BLaER1 (cell line): ENCODE results near the gene CMYA5.
"Not testable (repeated sequence)": the region's sequence is repeated elsewhere in the genome, so short reads cannot be mapped to it uniquely, and the experiment has no call there.

Source experiments
- H3K27ac ChIP-seq: shearing (Covaris generic); formaldehyde crosslinking; 2 replicates; pipeline ENCODE4 v1.8.1; 2022
- H3K27me3 ChIP-seq: shearing (Covaris generic); formaldehyde crosslinking; 2 replicates; pipeline ENCODE4 v1.8.1; 2022
- H3K36me3 ChIP-seq: shearing (Covaris generic); formaldehyde crosslinking; 2 replicates; pipeline ENCODE4 v1.8.1; 2022
- H3K4me1 ChIP-seq: shearing (Covaris generic); formaldehyde crosslinking; 2 replicates; pipeline ENCODE4 v1.8.1; 2022
- H3K4me2 ChIP-seq: shearing (Covaris generic); formaldehyde crosslinking; 2 replicates; pipeline ENCODE4 v1.8.1; 2022
- H3K4me3 ChIP-seq: shearing (Covaris generic); formaldehyde crosslinking; 2 replicates; pipeline ENCODE4 v1.8.1; 2022
- H3K9ac ChIP-seq: shearing (Covaris generic); formaldehyde crosslinking; 2 replicates; pipeline ENCODE4 v1.8.1; 2022
- H3K9me3 ChIP-seq: shearing (Covaris generic); formaldehyde crosslinking; 2 replicates; pipeline ENCODE4 v1.8.1; 2022
- H4K20me1 ChIP-seq: shearing (Covaris generic); formaldehyde crosslinking; 2 replicates; pipeline ENCODE4 v1.8.1; 2022
- Cebpa-rat ChIP-seq: shearing (Covaris generic); IDR thresholded peaks from 2 replicates; pipeline ENCODE4 v1.8.1; 2022

CMYA5 gene

GRCh38 chr5:79759436-79759835, 69.8 kb downstream of the CMYA5 start:
- no peak overlapping the region for H3K4me3 ChIP-seq
- TF ChIP-seq Cebpa-rat: no peak
- H3K27ac ChIP-seq: no peak overlapping the region

GRCh38 chr5:79759848-79760247, 70.2 kb downstream of the CMYA5 start:
- no peaks in the 10 kb centered on the region for H3K36me3 ChIP-seq

More at GRCh38 chr5:79759436-79759835, 69.8 kb downstream of the CMYA5 start:
- Histone ChIP-seq H3K9ac (no peak overlapping the region), H3K4me1 (peaks cover 7% of the 10 kb centered on the region), H3K27me3 (no peaks in the 10 kb centered on the region), H4K20me1 (no peaks in the 10 kb centered on the region), H3K9me3 (no peaks in the 10 kb centered on the region), H3K4me2 (no peak overlapping the region), H3K36me3 (no peaks in the 10 kb centered on the region)

GRCh38 chr5:79762929-79763328, 73.3 kb downstream of the CMYA5 start:
- Histone ChIP-seq H3K4me2 (no peak overlapping the region), H3K27me3 (no peaks in the 10 kb centered on the region), H3K4me3 (no peak overlapping the region), H3K9me3 (peaks cover 4% of the 10 kb centered on the region; the same call in 1 of the 2 replicates), H3K27ac (no peak overlapping the region), H3K9ac (no peak overlapping the region), H4K20me1 (no peaks in the 10 kb centered on the region), H3K36me3 (no peaks in the 10 kb centered on the region), H3K4me1 (no peaks in the 10 kb centered on the region)
- no peak for TF ChIP-seq Cebpa-rat

More at GRCh38 chr5:79759848-79760247, 70.2 kb downstream of the CMYA5 start:
- no peaks in the 10 kb centered on the region for H3K27me3 ChIP-seq
- no peak for TF ChIP-seq Cebpa-rat
- no peaks in the 10 kb centered on the region for H4K20me1 ChIP-seq
- peaks cover 7% of the 10 kb centered on the region for H3K4me1 ChIP-seq
- no peaks in the 10 kb centered on the region for H3K9me3 ChIP-seq
- H3K4me2 ChIP-seq: no peak overlapping the region
- H3K9ac ChIP-seq: no peak overlapping the region
- H3K4me3 ChIP-seq: no peak overlapping the region
- H3K27ac ChIP-seq: no peak overlapping the region

- not testable (repeated sequence) for H3K4me1 ChIP-seq, H3K4me3 ChIP-seq, H3K27me3 ChIP-seq, H4K20me1 ChIP-seq, H3K9ac ChIP-seq, H3K27ac ChIP-seq, H3K4me2 ChIP-seq, H3K36me3 ChIP-seq, H3K9me3 ChIP-seq
Observed at GRCh38 chr5:79764147-79764546, 74.5 kb downstream of the CMYA5 start.

GRCh38 chr5:79771387-79771786, 81.8 kb downstream of the CMYA5 start:
- Histone ChIP-seq H3K36me3 (no peaks in the 10 kb centered on the region), H3K4me1 (no peaks in the 10 kb centered on the region), H3K9ac (no peak overlapping the region), H4K20me1 (no peaks in the 10 kb centered on the region), H3K4me3 (no peak overlapping the region), H3K4me2 (no peak overlapping the region), H3K27ac (no peak overlapping the region), H3K9me3 (peaks cover 16% of the 10 kb centered on the region), H3K27me3 (no peaks in the 10 kb centered on the region)
- TF ChIP-seq Cebpa-rat: no peak

- Histone ChIP-seq H3K4me3 (no peak overlapping the region), H4K20me1 (no peaks in the 10 kb centered on the region), H3K4me2 (no peak overlapping the region), H3K9ac (no peak overlapping the region), H3K36me3 (no peaks in the 10 kb centered on the region), H3K9me3 (peaks cover 16% of the 10 kb centered on the region), H3K4me1 (no peaks in the 10 kb centered on the region), H3K27me3 (no peaks in the 10 kb centered on the region), H3K27ac (no peak overlapping the region)
- no peak for TF ChIP-seq Cebpa-rat
Observed at GRCh38 chr5:79772651-79773050, 83.0 kb downstream of the CMYA5 start.

GRCh38 chr5:79773612-79774011, 84.0 kb downstream of the CMYA5 start:
- H3K27me3 ChIP-seq: no peaks in the 10 kb centered on the region
- no peak overlapping the region for H3K9ac ChIP-seq
- H3K36me3 ChIP-seq: no peaks in the 10 kb centered on the region
- H3K9me3 ChIP-seq: peaks cover 16% of the 10 kb centered on the region
- H3K4me1 ChIP-seq: no peaks in the 10 kb centered on the region
- TF ChIP-seq Cebpa-rat: no peak
- H3K4me2 ChIP-seq: no peak overlapping the region
- no peak overlapping the region for H3K4me3 ChIP-seq
- no peak overlapping the region for H3K27ac ChIP-seq
- no peaks in the 10 kb centered on the region for H4K20me1 ChIP-seq

GRCh38 chr5:79774171-79774854, 84.7 kb downstream of the CMYA5 start:
- Histone ChIP-seq H3K36me3 (no peaks in the 10 kb centered on the region), H3K4me3 (no peak overlapping the region), H3K27ac (no peak overlapping the region), H3K9ac (no peak overlapping the region), H3K9me3 (peaks cover 13% of the 10 kb centered on the region), H3K4me2 (no peak overlapping the region), H3K27me3 (no peaks in the 10 kb centered on the region), H3K4me1 (no peaks in the 10 kb centered on the region), H4K20me1 (no peaks in the 10 kb centered on the region)
- no peak for TF ChIP-seq Cebpa-rat

GRCh38 chr5:79774855-79775237, 85.2 kb downstream of the CMYA5 start:
- Histone ChIP-seq H3K9me3 (peaks cover 8% of the 10 kb centered on the region), H3K4me3 (no peak overlapping the region), H4K20me1 (no peaks in the 10 kb centered on the region), H3K9ac (no peak overlapping the region), H3K27ac (no peak overlapping the region), H3K36me3 (no peaks in the 10 kb centered on the region), H3K27me3 (no peaks in the 10 kb centered on the region), H3K4me1 (no peaks in the 10 kb centered on the region), H3K4me2 (no peak overlapping the region)
- no peak for TF ChIP-seq Cebpa-rat

- not testable (repeated sequence) for H3K36me3 ChIP-seq
Observed at GRCh38 chr5:79784741-79785140, 95.1 kb downstream of the CMYA5 start.

GRCh38 chr5:79785983-79786382, 96.3 kb downstream of the CMYA5 start:
- Histone ChIP-seq H3K36me3 (no peaks in the 10 kb centered on the region), H4K20me1 (no peaks in the 10 kb centered on the region), H3K27me3 (no peaks in the 10 kb centered on the region), H3K9ac (no peak overlapping the region), H3K4me1 (peaks cover 5% of the 10 kb centered on the region), H3K27ac (no peak overlapping the region), H3K9me3 (no peaks in the 10 kb centered on the region), H3K4me3 (no peak overlapping the region), H3K4me2 (no peak overlapping the region)
- TF ChIP-seq Cebpa-rat: no peak

More at GRCh38 chr5:79784741-79785140, 95.1 kb downstream of the CMYA5 start:
- H3K27me3 ChIP-seq, H3K27ac ChIP-seq, H3K9ac ChIP-seq, H3K9me3 ChIP-seq, H3K4me1 ChIP-seq, H4K20me1 ChIP-seq, H3K4me2 ChIP-seq, H3K4me3 ChIP-seq: not testable (repeated sequence)
